Upper lobe of right lung (tissue), 1 donor: ENCODE results near the gene RORC. TPM values are rescaled to one million over a fixed set of nuclear protein-coding genes. Genes with fewer than 3 reads are reported as not detected.

ENCODE experiments used
- ATAC-seq: fragments of 200-7000 bp; cut with Tn5 transposase; one replicate; pipeline ENCODE4 v1.9.1; 2020; ENCODE audit warnings: mild to moderate bottlenecking, moderate library complexity
- DNase-seq: peaks from one replicate; pipeline ENCODE4 v3.0.0-alpha.2; 2020
- H3K27ac ChIP-seq: fragments of 200-600 bp; one replicate; pipeline ENCODE4 v1.8.0; 2022
- H3K27me3 ChIP-seq: fragments of 200-600 bp; one replicate; pipeline ENCODE4 v1.8.0; 2022; ENCODE audit warnings: mild to moderate bottlenecking
- H3K36me3 ChIP-seq: fragments of 200-600 bp; one replicate; pipeline ENCODE4 v1.8.0; 2022
- H3K4me1 ChIP-seq: fragments of 200-600 bp; one replicate; pipeline ENCODE4 v1.8.0; 2022
- H3K4me3 ChIP-seq: fragments of 200-600 bp; one replicate; pipeline ENCODE4 v1.8.0; 2022; ENCODE audit warnings: mild to moderate bottlenecking
- H3K9me3 ChIP-seq: fragments of 200-600 bp; one replicate; pipeline ENCODE4 v1.8.0; 2022
- intact Hi-C: fragments of 100-400 bp; cut with DNase I; formaldehyde crosslinking; loops from one replicate; pipeline ENCODE4 v1.11.0; 2022
- total RNA-seq: library from RNA; stranded (reverse); fragmentation: NEBNext Ultra II Directional; extraction: Animal tissue kit (Norgen Biotek cat#: 25700); gene quantifications from one replicate; pipeline ENCODE4 v1.2.1, GENCODE V29; 2021
- TF ChIP-seq, protein P1 (sequence below): fragments of 200-600 bp; IDR thresholded peaks from one replicate; pipeline ENCODE4 v1.8.0; 2022; ENCODE audit warnings: antibody characterized with exemption
- donor health status: DM: no; HTN: yes; CAD: no; lungs with severe emphysema.

The RORC gene
- total RNA-seq, 1 donor from 2014 or later: 16.4 TPM

GRCh38 chr1:151825751-151826660, 5.6 kb downstream of the RORC start:
- DNase-seq (no peak), ATAC-seq (peak; percentile 24)
- Histone ChIP-seq H3K27me3 (no peaks in the 10 kb centered on the region), H3K4me3 (peak overlapping the region; percentile 3), H3K36me3 (peaks cover 5% of the 10 kb centered on the region), H3K27ac (no peak overlapping the region), H3K4me1 (peaks cover 18% of the 10 kb centered on the region), H3K9me3 (no peaks in the 10 kb centered on the region)
- TF ChIP-seq, protein P1, sequence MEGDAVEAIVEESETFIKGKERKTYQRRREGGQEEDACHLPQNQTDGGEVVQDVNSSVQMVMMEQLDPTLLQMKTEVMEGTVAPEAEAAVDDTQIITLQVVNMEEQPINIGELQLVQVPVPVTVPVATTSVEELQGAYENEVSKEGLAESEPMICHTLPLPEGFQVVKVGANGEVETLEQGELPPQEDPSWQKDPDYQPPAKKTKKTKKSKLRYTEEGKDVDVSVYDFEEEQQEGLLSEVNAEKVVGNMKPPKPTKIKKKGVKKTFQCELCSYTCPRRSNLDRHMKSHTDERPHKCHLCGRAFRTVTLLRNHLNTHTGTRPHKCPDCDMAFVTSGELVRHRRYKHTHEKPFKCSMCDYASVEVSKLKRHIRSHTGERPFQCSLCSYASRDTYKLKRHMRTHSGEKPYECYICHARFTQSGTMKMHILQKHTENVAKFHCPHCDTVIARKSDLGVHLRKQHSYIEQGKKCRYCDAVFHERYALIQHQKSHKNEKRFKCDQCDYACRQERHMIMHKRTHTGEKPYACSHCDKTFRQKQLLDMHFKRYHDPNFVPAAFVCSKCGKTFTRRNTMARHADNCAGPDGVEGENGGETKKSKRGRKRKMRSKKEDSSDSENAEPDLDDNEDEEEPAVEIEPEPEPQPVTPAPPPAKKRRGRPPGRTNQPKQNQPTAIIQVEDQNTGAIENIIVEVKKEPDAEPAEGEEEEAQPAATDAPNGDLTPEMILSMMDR: no peak
- intact Hi-C loops: no loop called here

- DNase-seq (no peak), ATAC-seq (no peak)
- Histone ChIP-seq H3K27me3 (no peaks in the 10 kb centered on the region), H3K9me3 (no peaks in the 10 kb centered on the region), H3K4me1 (peaks cover 18% of the 10 kb centered on the region), H3K27ac (no peak overlapping the region), H3K36me3 (peaks cover 5% of the 10 kb centered on the region), H3K4me3 (peak overlapping the region; percentile 3)
- TF ChIP-seq, protein P1: no peak
- intact Hi-C loops: no loop called here
Measured at GRCh38 chr1:151825204-151825603, 6.4 kb downstream of the RORC start.

- Histone ChIP-seq H3K36me3 (peaks cover 5% of the 10 kb centered on the region), H3K27me3 (no peaks in the 10 kb centered on the region), H3K4me3 (no peak overlapping the region), H3K27ac (no peak overlapping the region), H3K9me3 (no peaks in the 10 kb centered on the region), H3K4me1 (peaks cover 3% of the 10 kb centered on the region)
- TF ChIP-seq, protein P1: no peak
- DNase-seq: no peak
- no peak for ATAC-seq
- intact Hi-C loops: no loop called here
Measured at GRCh38 chr1:151823175-151823574, 8.4 kb downstream of the RORC start.

- TF ChIP-seq, protein P1: no peak
- DNase-seq: no peak
- no peak overlapping the region for H3K4me3 ChIP-seq
- no peaks in the 10 kb centered on the region for H3K27me3 ChIP-seq
- ATAC-seq: no peak
- no peaks in the 10 kb centered on the region for H3K9me3 ChIP-seq
- no peak overlapping the region for H3K27ac ChIP-seq
- intact Hi-C loops: no loop called here
- H3K4me1 ChIP-seq: no peaks in the 10 kb centered on the region
- peaks cover 5% of the 10 kb centered on the region for H3K36me3 ChIP-seq
Measured at GRCh38 chr1:151822404-151822803, 9.2 kb downstream of the RORC start.

- Histone ChIP-seq H3K36me3 (peaks cover 3% of the 10 kb centered on the region), H3K27ac (no peak overlapping the region), H3K27me3 (no peaks in the 10 kb centered on the region), H3K9me3 (no peaks in the 10 kb centered on the region), H3K4me3 (no peak overlapping the region), H3K4me1 (no peaks in the 10 kb centered on the region)
- DNase-seq (peak; percentile 62), ATAC-seq (no peak)
- intact Hi-C loops: no loop called here
- TF ChIP-seq, protein P1: no peak
Measured at GRCh38 chr1:151820940-151821339, 10.7 kb downstream of the RORC start.
